T-cell (primary cell): ENCODE results near the gene HSF5. TPM values are rescaled to one million over a fixed set of nuclear protein-coding genes. Genes with fewer than 3 reads are reported as not detected.
A peak's percentile ranks its signal among the peaks of the same experiment; 100 is the strongest.

ENCODE experiments used
- ATAC-seq, 4 experiments: fragments of 200-7000 bp in 3 of 4; fragments of 150-1000 bp in 1 of 4; cut with Tn5 transposase; replicated peaks in 1 of 4; 1 replicate in 3 of 4; 2 replicates in 1 of 4; pipeline ENCODE4 v1.10.0; 2021; ENCODE audit warnings: moderate library complexity in 3 of 4, mild to moderate bottlenecking in 2 of 4, moderate number of reproducible peaks in 1 of 4
- CTCF ChIA-PET, 2 donors: fragments of 300-600 bp; sonication (Branson Sonifier 250); formaldehyde crosslinking; loops; one replicate each; lab custom pipeline; 2022; ENCODE audit warnings: antibody characterized with exemption in 2 of 2; lab: Charles Lee
- POLR2A ChIA-PET, 2 donors: fragments of 300-600 bp; sonication (Branson Sonifier 250); formaldehyde crosslinking; loops; one replicate each; lab custom pipeline; 2022; ENCODE audit warnings: antibody characterized with exemption in 2 of 2; lab: Charles Lee
- DNase-seq, 35 experiments: peaks; one replicate each; pipeline versions ENCODE4 v3.0.0 to v3.0.0-alpha.2; 2013 to 2023
- H3K27ac ChIP-seq: one replicate; pipeline ENCODE4 v1.5.1; 2013; ENCODE audit warnings: low read length
- H3K27me3 ChIP-seq, 2 experiments: replicated peaks in 1 of 2; 1 replicate in 1 of 2; 2 replicates in 1 of 2; pipeline versions ENCODE4 v1.6.1 to v1.7.0; 2013; ENCODE audit warnings: low read length in 1 of 2, mixed read lengths in 1 of 2; ENCODE audit not compliant: control insufficient read depth in 2 of 2, insufficient read depth in 2 of 2; ENCODE audit errors: extremely low read depth in 1 of 2
- H3K36me3 ChIP-seq, 2 donors: 1 replicate in 1 of 2; 2 replicates in 1 of 2; pipeline versions ENCODE4 v1.6.1 to v1.7.0; 2013; ENCODE audit warnings: low read length in 1 of 2; ENCODE audit not compliant: control insufficient read depth in 2 of 2, insufficient read depth in 1 of 2; ENCODE audit errors: extremely low read depth in 1 of 2
- H3K4me1 ChIP-seq, 2 experiments: 1 replicate in 1 of 2; 2 replicates in 1 of 2; pipeline versions ENCODE4 v1.6.1 to v1.7.0; 2013; ENCODE audit warnings: low read length in 2 of 2, mixed read lengths in 1 of 2; ENCODE audit not compliant: insufficient read depth in 2 of 2, control insufficient read depth in 1 of 2; ENCODE audit errors: extremely low read depth in 1 of 2
- H3K4me3 ChIP-seq, 2 donors: 1 replicate in 1 of 2; 2 replicates in 1 of 2; pipeline versions ENCODE4 v1.5.1 to v1.7.0; 2013; ENCODE audit warnings: mild to moderate bottlenecking in 2 of 2, low read length in 1 of 2, moderate library complexity in 1 of 2; ENCODE audit not compliant: control insufficient read depth in 1 of 2; ENCODE audit errors: extremely low read depth in 1 of 2
- H3K9me3 ChIP-seq: 2 replicates; pipeline ENCODE4 v1.7.0; 2013
- H3K27ac Mint-ChIP-seq, 2 donors: one replicate each; pipeline ENCODE4 v1.8.0; 2020 to 2021; ENCODE audit warnings: mild to moderate bottlenecking in 2 of 2, mixed read lengths in 2 of 2
- H3K27me3 Mint-ChIP-seq, 2 donors: one replicate each; pipeline ENCODE4 v1.8.0; 2021 to 2022; ENCODE audit warnings: mixed read lengths in 2 of 2
- H3K36me3 Mint-ChIP-seq: one replicate; pipeline ENCODE4 v1.8.0; 2021; ENCODE audit warnings: mixed read lengths
- H3K4me1 Mint-ChIP-seq, 3 donors: one replicate each; pipeline ENCODE4 v1.8.0; 2020 to 2022; ENCODE audit warnings: mixed read lengths in 3 of 3, mild to moderate bottlenecking in 1 of 3
- H3K4me3 Mint-ChIP-seq, 3 donors: one replicate each; pipeline ENCODE4 v1.8.0; 2020 to 2022; ENCODE audit warnings: mild to moderate bottlenecking in 3 of 3, mixed read lengths in 3 of 3, moderate library complexity in 3 of 3
- H3K9me3 Mint-ChIP-seq, 3 donors: one replicate each; pipeline ENCODE4 v1.8.0; 2020 to 2022; ENCODE audit warnings: mixed read lengths in 3 of 3
- WGBS: methylation state at CpG from one replicate; pipeline ENCODE4 v1.1.5; 2013; ENCODE audit warnings: missing lambda C conversion rate; ENCODE audit not compliant: insufficient coverage; 5-methylcytosine and 5-hydroxymethylcytosine counted together
- total RNA-seq, 35 experiments: library from RNA in 6 of 35; stranded (reverse) in 6 of 35; fragments of 120-200 nt in 1 of 35; gene quantifications; one replicate each; pipeline versions ENCODE4 v1.2.1 to v1.2.4 and lab custom pipeline; 2013 to 2026

HSF5 gene
- total RNA-seq, 5 donors from 2014 or later (not counting 1 experiment from before 2014, with no cell fraction given), result 1.7 to 2.8 (median 2.5) TPM

- peaks cover 8 to 12% of the 10 kb centered on the region in 2 experiments for H3K4me1 ChIP-seq
- CTCF ChIA-PET, result interaction anchor here (0.7 to 2.0 kb wide), 20 partner anchors 9 to 167 kb away, joined by 3 to 57 read pairs (median 4); partner anchors contain the start of gene SUPT4H1 (in 1 of the 2)
- no peak overlapping the region for H3K4me3 ChIP-seq
- Mint-ChIP-seq H3K27ac (peak overlapping the region; percentile 36 to 57), H3K36me3 (peaks cover 3% of the 10 kb centered on the region), H3K9me3 (no peaks in the 10 kb centered on the region), H3K4me3 (no peak overlapping the region), H3K27me3 (no peaks in the 10 kb centered on the region), H3K4me1 (peaks cover 13 to 17% (median 16%) of the 10 kb centered on the region in 3 donors)
- no peaks in the 10 kb centered on the region for H3K9me3 ChIP-seq
- DNase-seq, result no peak
- H3K27me3 ChIP-seq, result no peaks in the 10 kb centered on the region
- POLR2A ChIA-PET, result interaction anchor here (0.5 to 1.0 kb wide), 4 partner anchors 47 to 169 kb away, joined by 3 to 4 read pairs (median 4); partner anchors contain the start of gene SUPT4H1 (in 1 of the 2)
- peak overlapping the region; percentile 53 for H3K27ac ChIP-seq
- WGBS, result 94% methylated on average over 5 of the region's 6 CpGs
- no peaks in the 10 kb centered on the region for H3K36me3 ChIP-seq
- ATAC-seq, result no peak
These were observed 71.3 kb downstream of the HSF5 start for GRCh38 chr17:58416937-58417299.

GRCh38 chr17:58416396-58416795 is 71.8 kb downstream of the HSF5 start:
- H3K4me3 ChIP-seq, result no peak overlapping the region
- WGBS, result no CpG with 5 or more reads among the region's 4 CpGs
- Mint-ChIP-seq H3K27me3 (no peaks in the 10 kb centered on the region), H3K36me3 (no peaks in the 10 kb centered on the region), H3K9me3 (no peaks in the 10 kb centered on the region), H3K27ac (no peak overlapping the region), H3K4me3 (no peak overlapping the region), H3K4me1 (peaks cover 13 to 17% (median 16%) of the 10 kb centered on the region in 3 donors)
- DNase-seq, result no peak
- H3K4me1 ChIP-seq, result peaks cover 8 to 12% of the 10 kb centered on the region in 2 experiments
- ChIA-PET CTCF (interaction anchor here (1.0 to 2.0 kb wide), 5 partner anchors 67 to 112 kb away, joined by 3 to 57 read pairs (median 7); no protein-coding TSS in a partner anchor), POLR2A (interaction anchor here in 1 of 2 donors (0.6 kb wide), 1 partner anchor 170 kb away, joined by 4 read pairs; no protein-coding TSS in a partner anchor)
- no peaks in the 10 kb centered on the region for H3K36me3 ChIP-seq
- no peaks in the 10 kb centered on the region for H3K9me3 ChIP-seq
- ATAC-seq, result no peak
- no peak overlapping the region for H3K27ac ChIP-seq
- no peaks in the 10 kb centered on the region for H3K27me3 ChIP-seq

GRCh38 chr17:58415371-58416055 is 72.7 kb downstream of the HSF5 start:
- Histone ChIP-seq H3K27ac (no peak overlapping the region), H3K4me3 (no peak overlapping the region), H3K4me1 (peaks cover 8 to 12% of the 10 kb centered on the region in 2 experiments), H3K36me3 (no peaks in the 10 kb centered on the region), H3K9me3 (no peaks in the 10 kb centered on the region), H3K27me3 (no peaks in the 10 kb centered on the region)
- ATAC-seq (no peak), DNase-seq (no peak)
- Mint-ChIP-seq H3K4me1 (peaks cover 13 to 17% (median 16%) of the 10 kb centered on the region in 3 donors), H3K36me3 (no peaks in the 10 kb centered on the region), H3K27ac (no peak overlapping the region), H3K27me3 (no peaks in the 10 kb centered on the region), H3K4me3 (no peak overlapping the region), H3K9me3 (no peaks in the 10 kb centered on the region)
- 100% methylated on average over 2 of the region's 6 CpGs for WGBS
- CTCF ChIA-PET, result interaction anchor here (0.9 to 1.4 kb wide), 3 partner anchors 33 to 111 kb away, joined by 3 read pairs; no protein-coding TSS in a partner anchor
- POLR2A ChIA-PET, result interaction anchor here in 1 of 2 donors (0.6 kb wide), 1 partner anchor 1458 kb away, joined by 3 read pairs; no protein-coding TSS in a partner anchor

GRCh38 chr17:58414596-58414997 is 73.6 kb downstream of the HSF5 start:
- no peaks in the 10 kb centered on the region for H3K36me3 Mint-ChIP-seq
- peaks cover 13 to 17% (median 16%) of the 10 kb centered on the region in 3 donors for H3K4me1 Mint-ChIP-seq
- H3K27me3 Mint-ChIP-seq, result no peaks in the 10 kb centered on the region
- DNase-seq (no peak), ATAC-seq (no peak)
- WGBS, result 100% methylated on average over 1 of the region's 3 CpGs
- Histone ChIP-seq H3K36me3 (no peaks in the 10 kb centered on the region), H3K4me1 (peaks cover 8 to 12% of the 10 kb centered on the region in 2 experiments), H3K27ac (no peak overlapping the region), H3K4me3 (no peak overlapping the region), H3K27me3 (no peaks in the 10 kb centered on the region), H3K9me3 (no peaks in the 10 kb centered on the region)
- no peaks in the 10 kb centered on the region for H3K9me3 Mint-ChIP-seq
- ChIA-PET CTCF (interaction anchor here (0.5 to 1.4 kb wide), 6 partner anchors 19 to 97 kb away, joined by 3 to 5 read pairs (median 4); partner anchors contain the start of genes HSF5 (in 1 of the 2) and SUPT4H1 (in 1 of the 2)), POLR2A (interaction anchor here in 1 of 2 donors (0.6 kb wide), 1 partner anchor 1457 kb away, joined by 3 read pairs; no protein-coding TSS in a partner anchor)
- no peak overlapping the region for H3K27ac Mint-ChIP-seq
- H3K4me3 Mint-ChIP-seq, result no peak overlapping the region

- no peaks in the 10 kb centered on the region for H3K27me3 ChIP-seq
- H3K9me3 ChIP-seq, result no peaks in the 10 kb centered on the region
- H3K36me3 ChIP-seq, result no peaks in the 10 kb centered on the region
- H3K27ac Mint-ChIP-seq, result no peak overlapping the region
- peaks cover 8 to 12% of the 10 kb centered on the region in 2 experiments for H3K4me1 ChIP-seq
- H3K4me3 Mint-ChIP-seq, result no peak overlapping the region
- peaks cover 13 to 17% (median 16%) of the 10 kb centered on the region in 3 donors for H3K4me1 Mint-ChIP-seq
- H3K27ac ChIP-seq, result no peak overlapping the region
- ATAC-seq (no peak), DNase-seq (no peak)
- no peaks in the 10 kb centered on the region for H3K27me3 Mint-ChIP-seq
- no CpG with 5 or more reads among the region's 2 CpGs for WGBS
- H3K4me3 ChIP-seq, result no peak overlapping the region
- POLR2A ChIA-PET, result no interaction called here
- H3K9me3 Mint-ChIP-seq, result no peaks in the 10 kb centered on the region
- CTCF ChIA-PET, result interaction anchor here in 1 of 2 donors (1.0 to 1.4 kb wide), 4 partner anchors 25 to 96 kb away, joined by 3 to 10 read pairs (median 4); partner anchors contain the start of genes HSF5 and SUPT4H1
- H3K36me3 Mint-ChIP-seq, result no peaks in the 10 kb centered on the region
These were observed 74.5 kb downstream of the HSF5 start for GRCh38 chr17:58413684-58414083.

- no peaks in the 10 kb centered on the region for H3K9me3 ChIP-seq
- ATAC-seq (no peak), DNase-seq (no peak)
- no peaks in the 10 kb centered on the region for H3K27me3 ChIP-seq
- H3K4me3 Mint-ChIP-seq, result no peak overlapping the region
- CTCF ChIA-PET, result interaction anchor here in 1 of 2 donors (1.0 to 1.4 kb wide), 3 partner anchors 26 to 96 kb away, joined by 3 to 10 read pairs (median 4); partner anchors contain the start of gene SUPT4H1
- peaks cover 12 to 14% (median 13%) of the 10 kb centered on the region in 3 donors for H3K4me1 Mint-ChIP-seq
- POLR2A ChIA-PET, result interaction anchor here in 1 of 2 donors (0.6 to 0.8 kb wide), 2 partner anchors 78 to 1580 kb away, joined by 3 read pairs; no protein-coding TSS in a partner anchor
- no peaks in the 10 kb centered on the region for H3K36me3 ChIP-seq
- no peak overlapping the region for H3K4me3 ChIP-seq
- H3K27ac Mint-ChIP-seq, result no peak overlapping the region
- no CpG with 5 or more reads among the region's 3 CpGs for WGBS
- H3K36me3 Mint-ChIP-seq, result no peaks in the 10 kb centered on the region
- H3K27me3 Mint-ChIP-seq, result no peaks in the 10 kb centered on the region
- H3K9me3 Mint-ChIP-seq, result no peaks in the 10 kb centered on the region
- no peak overlapping the region for H3K27ac ChIP-seq
- peaks cover 8 to 9% of the 10 kb centered on the region in 2 experiments for H3K4me1 ChIP-seq
These were observed 75.1 kb downstream of the HSF5 start for GRCh38 chr17:58412961-58413586.
